ENCODE measurements around the gene MYH7.

Gene MYH7

GRCh38 chr14:23365732-23366425, 69.6 kb downstream of the MYH7 start:
- DNase-seq = no peak

GRCh38 chr14:23365036-23365731, 70.3 kb downstream of the MYH7 start, which contains the start of gene EFS:
EFS (minus strand) TSS chr14:23365172; CDS start chr14:23365025, 147 bp downstream.
- DNase-seq = no peak

GRCh38 chr14:23364164-23365035, 71.1 kb downstream of the MYH7 start:
- DNase-seq = no peak

Data from activated CD8-positive, alpha-beta memory T cell treated with anti-CD3 and anti-CD28 coated beads for 24 hours (primary cell).